Mammary microvascular endothelial cell (primary cell): ENCODE results near the gene GPAM. TPM values are rescaled to one million over a fixed set of nuclear protein-coding genes. Genes with fewer than 3 reads are reported as not detected.

Experiments used
- total RNA-seq: library from RNA; depleted of rRNA; stranded (reverse); fragments of >200 nt; gene quantifications from 2 replicates; pipeline ENCODE4 v1.2.3, GENCODE V29; 2015

Gene GPAM, protein sequence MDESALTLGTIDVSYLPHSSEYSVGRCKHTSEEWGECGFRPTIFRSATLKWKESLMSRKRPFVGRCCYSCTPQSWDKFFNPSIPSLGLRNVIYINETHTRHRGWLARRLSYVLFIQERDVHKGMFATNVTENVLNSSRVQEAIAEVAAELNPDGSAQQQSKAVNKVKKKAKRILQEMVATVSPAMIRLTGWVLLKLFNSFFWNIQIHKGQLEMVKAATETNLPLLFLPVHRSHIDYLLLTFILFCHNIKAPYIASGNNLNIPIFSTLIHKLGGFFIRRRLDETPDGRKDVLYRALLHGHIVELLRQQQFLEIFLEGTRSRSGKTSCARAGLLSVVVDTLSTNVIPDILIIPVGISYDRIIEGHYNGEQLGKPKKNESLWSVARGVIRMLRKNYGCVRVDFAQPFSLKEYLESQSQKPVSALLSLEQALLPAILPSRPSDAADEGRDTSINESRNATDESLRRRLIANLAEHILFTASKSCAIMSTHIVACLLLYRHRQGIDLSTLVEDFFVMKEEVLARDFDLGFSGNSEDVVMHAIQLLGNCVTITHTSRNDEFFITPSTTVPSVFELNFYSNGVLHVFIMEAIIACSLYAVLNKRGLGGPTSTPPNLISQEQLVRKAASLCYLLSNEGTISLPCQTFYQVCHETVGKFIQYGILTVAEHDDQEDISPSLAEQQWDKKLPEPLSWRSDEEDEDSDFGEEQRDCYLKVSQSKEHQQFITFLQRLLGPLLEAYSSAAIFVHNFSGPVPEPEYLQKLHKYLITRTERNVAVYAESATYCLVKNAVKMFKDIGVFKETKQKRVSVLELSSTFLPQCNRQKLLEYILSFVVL
- 4.5 and 5.4 TPM in 2 replicates for total RNA-seq

DNA sequence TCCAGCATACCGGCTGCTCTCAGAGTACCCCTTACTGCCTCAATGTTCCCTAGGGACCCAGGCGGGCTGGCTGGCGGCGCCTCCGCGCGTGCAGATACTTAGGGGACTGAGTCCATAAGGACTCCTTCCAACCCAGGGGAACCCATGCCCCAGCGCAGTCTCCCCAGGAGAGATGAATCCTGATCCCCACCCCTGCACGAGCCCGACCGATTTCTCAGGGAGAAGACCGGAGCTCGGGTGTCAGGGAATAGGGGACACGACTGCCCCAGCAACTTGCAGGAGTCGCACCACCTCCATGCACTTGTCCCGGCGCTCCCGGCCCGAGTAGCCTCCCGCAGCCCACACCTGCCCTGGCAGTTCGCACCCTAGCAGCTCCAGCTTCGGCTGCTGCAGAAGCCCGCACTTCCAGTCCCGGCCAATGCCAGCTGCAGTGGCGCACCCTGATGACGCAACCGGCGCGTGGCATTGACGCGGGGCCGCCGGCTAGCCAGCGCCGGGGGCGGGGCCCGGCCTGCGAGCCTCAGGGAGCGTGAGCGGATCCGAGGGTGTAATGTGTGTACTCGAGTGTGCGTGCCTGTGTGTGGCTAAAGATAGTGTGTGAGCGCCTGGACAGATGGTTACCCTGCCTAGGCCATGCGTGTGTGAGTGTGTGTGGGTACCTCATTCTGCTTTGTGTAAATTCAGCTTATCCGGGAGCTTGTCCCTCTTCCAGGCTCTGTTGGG is at the start of gene GPAM:
Gene GPAM (minus strand): TSS at position 437 of the 723 bp plus-strand sequence. CDS start 1,981 bp downstream, outside the sequence.

Other genes with a start within 250 kb of the GPAM start
- not detected in 2 replicates for gene TECTB, start 99.6 kb upstream of the GPAM start, total RNA-seq
- gene ACSL5, start 190.4 kb upstream of the GPAM start, total RNA-seq: 64.3 and 64.8 TPM in 2 replicates